Suprapubic skin (tissue), 4 donors: ENCODE results near the gene TRDN.

Experiments used
- EP300 ChIP-seq: sonication (generic); formaldehyde crosslinking; IDR thresholded peaks from one replicate; pipeline ENCODE4 v1.6.1; 2017; ENCODE audit warnings: antibody characterized with exemption
- POLR2A ChIP-seq, 2 donors: fragments of 450-650 bp; IDR thresholded peaks; one replicate each; pipeline ENCODE4 v1.6.1; 2017; ENCODE audit warnings: antibody characterized with exemption in 2 of 2, mild to moderate bottlenecking in 2 of 2, moderate library complexity in 2 of 2
- POLR2AphosphoS5 ChIP-seq, 3 donors: sonication (generic); formaldehyde crosslinking; IDR thresholded peaks; one replicate each; pipeline ENCODE4 v1.6.1; 2017; ENCODE audit warnings: antibody characterized with exemption in 3 of 3
- TF ChIP-seq, protein P1 (sequence below), 2 donors: fragments of 200-600 bp in 1 of 2; fragments of 450-650 bp in 1 of 2; sonication (generic) in 1 of 2; IDR thresholded peaks; one replicate each; pipeline ENCODE4 v1.5.1; 2016 to 2019; ENCODE audit warnings: antibody characterized with exemption in 2 of 2, mild to moderate bottlenecking in 1 of 2, moderate library complexity in 1 of 2

- TF ChIP-seq, protein P1, sequence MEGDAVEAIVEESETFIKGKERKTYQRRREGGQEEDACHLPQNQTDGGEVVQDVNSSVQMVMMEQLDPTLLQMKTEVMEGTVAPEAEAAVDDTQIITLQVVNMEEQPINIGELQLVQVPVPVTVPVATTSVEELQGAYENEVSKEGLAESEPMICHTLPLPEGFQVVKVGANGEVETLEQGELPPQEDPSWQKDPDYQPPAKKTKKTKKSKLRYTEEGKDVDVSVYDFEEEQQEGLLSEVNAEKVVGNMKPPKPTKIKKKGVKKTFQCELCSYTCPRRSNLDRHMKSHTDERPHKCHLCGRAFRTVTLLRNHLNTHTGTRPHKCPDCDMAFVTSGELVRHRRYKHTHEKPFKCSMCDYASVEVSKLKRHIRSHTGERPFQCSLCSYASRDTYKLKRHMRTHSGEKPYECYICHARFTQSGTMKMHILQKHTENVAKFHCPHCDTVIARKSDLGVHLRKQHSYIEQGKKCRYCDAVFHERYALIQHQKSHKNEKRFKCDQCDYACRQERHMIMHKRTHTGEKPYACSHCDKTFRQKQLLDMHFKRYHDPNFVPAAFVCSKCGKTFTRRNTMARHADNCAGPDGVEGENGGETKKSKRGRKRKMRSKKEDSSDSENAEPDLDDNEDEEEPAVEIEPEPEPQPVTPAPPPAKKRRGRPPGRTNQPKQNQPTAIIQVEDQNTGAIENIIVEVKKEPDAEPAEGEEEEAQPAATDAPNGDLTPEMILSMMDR (IDR thresholded peaks at IDR 0.05) = no peak
- TF ChIP-seq POLR2A (IDR thresholded peaks at IDR 0.05) (no peak), EP300 (no peak), POLR2AphosphoS5 (IDR thresholded peaks at IDR 0.05) (no peak)
These were observed 84.6 kb downstream of the TRDN start for GRCh38 chr6:123551939-123552707.
